Right kidney (tissue), 1 donor: Measurements from ENCODE around the gene TKTL1.
"Not testable (repeated sequence)": the region's sequence is repeated elsewhere in the genome, so short reads cannot be mapped to it uniquely, and the experiment has no call there.

Experiments
- DNase-seq: peaks from one replicate; pipeline ENCODE4 v3.0.0-alpha.2; 2016

TKTL1 gene

DNA sequence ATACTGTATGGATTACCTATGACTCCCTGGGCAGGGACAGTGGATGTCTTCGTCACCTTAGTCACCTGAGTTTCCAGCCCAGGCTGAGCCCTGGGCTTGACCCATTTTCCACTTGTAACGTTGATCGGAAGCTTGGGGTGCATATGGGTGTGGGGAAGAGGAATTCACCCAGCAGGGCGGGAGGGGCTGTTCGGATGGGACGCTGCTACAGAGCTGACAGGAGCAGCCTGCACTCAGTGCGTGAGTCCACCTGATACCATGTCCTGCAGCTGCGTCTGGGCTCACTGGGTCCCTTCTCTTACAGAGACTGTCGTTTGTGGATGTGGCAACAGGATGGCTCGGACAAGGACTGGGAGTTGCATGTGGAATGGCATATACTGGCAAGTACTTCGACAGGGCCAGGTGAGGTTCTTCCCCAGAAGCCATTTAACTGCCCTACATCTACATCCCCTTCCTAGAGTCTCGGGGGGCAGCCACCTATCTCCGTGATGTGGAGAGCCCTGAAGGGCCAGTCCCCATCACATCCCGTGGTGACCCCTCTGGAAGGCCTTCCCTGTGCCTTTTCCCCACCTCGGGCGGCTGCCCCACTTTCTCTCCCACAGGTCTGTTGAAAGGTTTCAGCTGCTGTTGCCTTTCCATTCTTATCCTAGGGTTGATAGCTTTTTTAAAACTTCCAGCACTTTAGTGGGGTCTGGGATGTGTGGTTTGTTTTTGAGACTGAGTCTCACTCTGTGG is 13.6 kb downstream of the TKTL1 start:
- no peak for DNase-seq

DNA sequence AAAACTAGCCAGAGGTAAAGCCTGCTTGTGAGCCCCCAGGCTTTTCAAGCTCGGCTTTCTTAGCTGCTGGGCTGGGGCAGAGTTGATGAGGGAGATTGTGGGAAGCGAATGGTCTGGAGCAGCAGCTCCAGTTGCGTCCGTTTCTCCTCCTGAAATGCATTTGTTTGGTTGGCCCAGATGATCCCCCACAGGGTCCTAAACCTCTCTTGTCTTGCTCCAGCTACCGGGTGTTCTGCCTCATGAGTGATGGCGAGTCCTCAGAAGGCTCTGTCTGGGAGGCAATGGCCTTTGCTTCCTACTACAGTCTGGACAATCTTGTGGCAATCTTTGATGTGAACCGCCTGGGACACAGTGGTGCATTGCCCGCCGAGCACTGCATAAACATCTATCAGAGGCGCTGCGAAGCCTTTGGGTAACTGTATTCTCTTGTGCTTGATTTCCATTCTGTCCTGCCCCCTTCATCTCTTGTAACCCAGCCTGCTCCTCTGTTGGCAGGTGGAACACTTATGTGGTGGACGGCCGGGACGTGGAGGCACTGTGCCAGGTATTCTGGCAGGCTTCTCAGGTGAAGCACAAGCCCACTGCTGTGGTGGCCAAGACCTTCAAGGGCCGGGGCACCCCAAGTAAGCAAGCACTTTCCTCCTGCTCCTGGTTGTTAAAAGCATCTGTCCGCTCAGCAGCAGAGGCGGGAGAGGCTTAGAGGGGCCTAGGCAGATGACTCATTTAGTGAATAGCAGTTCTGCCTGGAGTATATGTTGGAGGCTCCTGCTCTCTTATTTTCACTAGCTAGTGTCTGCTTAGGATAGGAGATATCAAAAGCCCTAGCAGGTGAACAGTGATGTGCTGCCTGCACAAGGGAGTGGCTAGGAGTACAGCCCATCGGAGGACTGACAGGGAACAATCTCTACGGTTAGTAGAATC is 15.3 kb downstream of the TKTL1 start:
- DNase-seq, result no peak

DNA sequence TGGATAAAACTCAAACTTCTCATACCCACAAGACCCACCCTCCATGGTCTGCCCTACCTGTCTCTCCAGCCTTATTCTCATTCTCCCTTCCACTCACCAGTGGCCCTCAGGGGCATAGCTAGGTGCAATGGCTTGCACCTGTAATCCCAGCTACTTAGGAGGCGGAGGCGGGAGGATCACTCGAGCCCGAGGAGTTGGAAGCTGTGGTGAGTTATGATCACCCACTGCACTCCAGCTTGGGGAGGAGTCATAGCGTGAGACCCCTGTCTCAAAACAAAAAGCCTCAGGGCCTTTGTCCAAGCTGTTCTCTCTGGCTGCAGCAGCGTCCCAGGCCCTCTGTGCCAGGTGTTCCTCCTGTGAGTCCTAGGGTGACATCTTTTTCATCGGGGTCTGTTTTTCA is 16.5 kb downstream of the TKTL1 start:
- DNase-seq, result no peak

DNA sequence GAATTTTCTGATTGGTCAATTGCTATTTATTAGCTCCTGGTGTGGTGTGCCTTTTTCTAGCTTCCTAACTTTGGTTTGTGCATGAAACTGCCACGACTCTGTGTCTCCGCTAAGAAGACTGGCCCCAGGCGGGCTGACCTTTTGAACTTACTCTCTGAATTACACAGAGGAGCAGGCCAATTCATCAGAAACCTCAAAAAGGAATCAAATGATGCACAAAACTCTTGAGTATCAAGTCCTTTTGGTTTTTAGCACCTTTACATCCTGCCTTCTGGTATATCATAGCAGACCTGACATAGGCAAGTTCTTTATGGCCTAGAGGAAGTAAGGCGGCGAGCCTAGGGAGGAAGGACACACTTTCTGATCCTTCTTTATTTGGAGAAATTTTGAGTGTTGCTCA is 17.6 kb downstream of the TKTL1 start:
- no peak for DNase-seq

DNA sequence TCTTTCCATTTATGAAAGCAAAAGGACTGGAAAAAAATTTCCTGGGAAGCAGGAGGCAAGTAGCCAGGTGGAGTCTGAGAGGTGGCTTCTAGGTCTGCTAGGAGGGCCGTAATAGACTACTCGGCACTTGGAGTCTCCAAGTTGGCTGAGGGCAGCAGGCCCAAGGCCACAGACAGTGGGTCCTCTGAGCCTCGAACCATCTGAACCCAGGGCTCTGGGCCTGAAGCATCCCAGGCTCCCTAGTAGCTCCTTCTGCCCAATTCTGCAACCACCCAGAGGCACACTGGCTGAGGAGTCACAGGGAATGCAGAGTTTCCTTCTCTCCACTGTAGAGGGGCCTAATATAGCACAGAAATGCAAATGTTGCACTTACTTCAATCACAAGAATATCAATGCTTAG is 19.8 kb downstream of the TKTL1 start:
- DNase-seq, result no peak

DNA sequence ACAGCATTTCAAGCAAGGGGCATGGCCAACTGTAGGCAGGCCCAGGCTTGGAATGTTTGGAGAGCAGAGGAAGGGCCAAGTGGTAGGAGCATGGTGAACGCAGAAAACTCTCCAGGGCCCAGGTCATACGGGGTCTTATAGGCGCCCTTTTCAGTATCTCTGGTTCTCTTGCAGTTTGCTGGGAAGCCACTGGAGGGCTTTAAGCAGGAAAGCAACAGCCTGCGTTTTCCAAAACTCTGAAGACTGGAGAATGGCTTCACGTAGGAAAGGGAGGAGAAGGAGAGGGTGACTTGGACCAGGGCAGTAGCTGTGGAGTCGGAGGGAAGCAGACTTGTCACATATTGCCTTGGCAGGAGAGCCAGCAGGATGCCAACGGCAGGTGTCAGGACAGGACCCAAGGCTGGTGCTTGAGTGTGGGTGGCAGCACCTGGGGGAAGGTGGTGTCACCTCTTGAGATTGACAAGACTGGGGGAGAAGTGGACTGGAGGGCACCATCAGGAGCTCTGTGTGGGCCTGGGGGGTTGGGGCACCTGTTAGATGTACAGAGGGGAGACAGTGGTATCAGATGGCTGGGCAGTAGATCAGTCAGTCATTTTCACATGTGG is 21.9 kb downstream of the TKTL1 start:
- DNase-seq, result no peak

DNA sequence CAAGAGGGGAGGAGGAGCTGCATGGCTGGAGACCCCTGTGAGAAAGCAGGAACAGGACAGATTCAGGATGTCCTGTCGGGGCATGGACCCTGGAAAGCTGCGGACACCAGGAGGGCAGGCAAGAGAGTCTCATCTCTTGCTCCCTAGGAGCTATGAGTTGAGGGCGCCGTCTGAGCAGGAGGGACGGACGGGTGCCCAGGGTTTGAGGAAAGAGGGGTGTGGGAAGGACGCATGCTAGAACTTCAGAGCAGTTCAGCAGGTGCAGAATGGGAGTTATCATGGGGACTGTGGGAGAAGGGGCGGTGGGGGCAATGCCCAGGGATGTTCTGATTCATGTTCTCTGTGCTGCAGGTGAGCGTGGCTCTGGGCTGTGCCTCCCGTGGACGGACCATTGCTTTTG is 24.8 kb downstream of the TKTL1 start:
- no peak for DNase-seq

DNA sequence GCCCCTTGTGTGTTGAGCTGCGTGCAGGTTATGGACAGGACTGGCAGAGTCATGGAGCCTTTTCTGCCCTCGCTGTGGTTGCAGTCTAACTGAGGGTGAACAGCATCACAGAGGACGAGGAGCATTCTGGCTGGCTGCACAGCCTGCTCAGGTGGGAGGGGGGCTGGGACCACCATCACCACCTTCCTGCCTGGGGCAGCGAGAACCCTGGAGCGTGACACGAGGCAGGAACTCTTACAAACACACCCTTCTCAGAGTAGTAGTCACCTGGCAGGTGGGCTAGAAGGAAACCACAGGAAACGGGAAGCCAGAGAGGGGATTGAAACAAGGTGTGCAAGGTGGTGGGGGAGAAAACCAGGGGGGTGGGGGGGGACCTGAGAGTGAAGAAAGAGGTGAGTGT is 25.6 kb downstream of the TKTL1 start:
- no peak for DNase-seq

DNA sequence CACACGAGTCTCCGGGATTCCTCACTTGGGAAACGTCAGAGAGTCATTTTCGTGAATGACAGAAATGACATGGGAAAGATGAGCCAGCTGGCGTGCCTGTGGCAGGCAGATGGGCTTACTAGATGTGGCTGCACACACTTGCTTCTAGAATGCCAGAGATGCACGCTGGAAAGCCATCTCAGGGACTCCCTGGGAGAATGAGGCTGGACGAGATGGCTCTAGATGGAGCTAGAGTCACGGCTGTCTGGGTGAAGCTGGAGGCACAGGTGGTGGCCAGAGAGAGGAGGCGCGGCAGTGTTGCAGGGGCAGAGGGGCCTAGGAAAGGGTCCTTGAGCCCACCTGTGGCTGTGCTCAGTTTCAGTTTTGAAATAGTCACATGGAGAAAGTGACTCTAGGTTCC is 26.0 kb downstream of the TKTL1 start:
- DNase-seq, result no peak

DNA sequence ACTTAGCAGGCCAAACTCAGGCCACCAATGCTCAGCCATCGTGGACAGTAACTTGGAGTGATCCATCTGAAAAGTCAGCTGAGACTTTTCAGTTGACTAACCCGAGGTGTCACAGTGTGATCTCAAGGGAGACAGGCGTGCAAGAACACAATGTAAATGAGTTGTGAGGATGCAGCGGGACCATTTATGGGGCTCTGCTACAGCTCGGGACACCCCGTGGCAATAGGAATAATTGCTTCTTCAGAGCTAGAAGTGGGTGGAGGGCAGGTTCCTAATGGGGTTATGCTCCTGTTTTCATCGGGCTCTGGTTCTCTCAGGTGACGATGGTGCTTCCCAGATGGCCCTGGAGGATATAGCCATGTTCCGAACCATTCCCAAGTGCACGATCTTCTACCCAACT is 27.3 kb downstream of the TKTL1 start:
- no peak for DNase-seq

DNA sequence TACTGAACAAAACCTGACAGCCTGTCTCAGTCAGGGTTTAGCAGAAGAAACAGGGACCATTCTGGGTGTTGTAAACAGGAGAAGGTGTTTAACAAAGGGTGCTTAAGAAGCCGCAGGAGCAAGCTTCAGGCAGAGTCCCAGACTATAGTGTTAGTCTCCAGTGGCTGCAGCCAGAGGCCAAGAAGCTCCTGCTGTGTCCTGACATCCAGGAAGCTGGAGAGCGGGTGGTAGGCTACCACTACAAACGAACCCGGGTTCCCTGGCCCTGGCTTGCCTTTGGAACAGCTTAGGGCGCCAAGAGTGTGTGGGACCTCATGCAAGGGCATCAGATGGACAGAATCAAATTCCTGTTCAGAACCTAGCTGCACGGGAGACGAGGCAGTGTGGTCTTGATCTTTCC is 27.9 kb downstream of the TKTL1 start:
- DNase-seq, result no peak

DNA sequence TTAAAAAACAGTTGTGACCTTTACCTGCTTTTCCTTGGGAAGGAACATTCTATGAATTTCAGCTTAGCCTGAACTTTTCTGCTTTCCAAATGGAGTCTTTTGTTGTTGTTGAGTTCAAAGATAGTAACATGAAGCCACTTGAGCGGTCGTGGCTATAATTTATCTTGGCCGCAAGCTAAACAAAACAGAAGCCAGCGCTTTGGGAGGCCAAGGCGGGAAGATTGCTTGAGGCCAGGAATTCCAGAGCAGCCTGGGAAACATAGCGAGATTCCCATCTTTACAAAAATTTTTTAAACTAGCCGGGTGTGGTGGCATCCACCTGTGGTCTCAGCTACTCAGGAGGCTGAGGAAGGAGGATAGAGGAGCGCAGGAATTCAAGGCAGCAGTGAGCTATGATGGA is 29.9 kb downstream of the TKTL1 start:
- no peak for DNase-seq

DNA sequence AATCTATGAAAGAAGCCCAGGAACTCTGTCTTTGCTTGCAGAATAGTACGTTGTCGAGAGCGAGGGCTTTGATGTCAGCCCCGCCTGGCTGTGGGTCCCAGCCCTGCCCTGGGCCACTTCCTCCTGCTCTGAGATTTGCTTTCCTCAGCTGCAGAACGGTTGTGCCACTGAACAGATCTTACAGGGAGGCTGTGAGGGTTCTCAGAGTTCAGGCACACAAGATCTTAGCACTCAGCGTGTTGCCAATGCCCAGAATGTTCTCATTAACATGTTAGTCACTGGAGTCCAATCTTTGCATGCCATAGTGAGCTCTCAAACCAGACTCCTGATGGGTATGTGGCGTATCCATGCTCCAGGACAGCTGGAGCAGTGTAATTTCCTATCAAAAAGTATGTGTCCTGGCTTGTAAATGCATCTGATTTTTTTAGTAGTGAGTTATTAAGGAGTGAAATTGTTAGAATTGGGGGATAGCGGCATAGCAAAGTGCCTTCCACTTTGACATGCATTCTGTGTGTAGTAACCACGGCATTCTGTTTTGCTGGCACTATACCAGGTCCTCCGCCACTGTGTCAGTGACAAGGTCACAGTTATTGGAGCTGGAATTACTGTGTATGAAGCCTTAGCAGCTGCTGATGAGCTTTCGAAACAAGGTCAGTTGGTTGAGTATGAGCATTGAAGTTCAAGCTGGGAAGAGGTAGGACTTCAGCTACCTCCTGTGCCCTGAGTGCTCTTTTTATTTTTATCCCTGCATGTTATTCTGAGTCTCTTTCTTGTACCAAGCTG is 31.6 kb downstream of the TKTL1 start:
- DNase-seq, result no peak

DNA sequence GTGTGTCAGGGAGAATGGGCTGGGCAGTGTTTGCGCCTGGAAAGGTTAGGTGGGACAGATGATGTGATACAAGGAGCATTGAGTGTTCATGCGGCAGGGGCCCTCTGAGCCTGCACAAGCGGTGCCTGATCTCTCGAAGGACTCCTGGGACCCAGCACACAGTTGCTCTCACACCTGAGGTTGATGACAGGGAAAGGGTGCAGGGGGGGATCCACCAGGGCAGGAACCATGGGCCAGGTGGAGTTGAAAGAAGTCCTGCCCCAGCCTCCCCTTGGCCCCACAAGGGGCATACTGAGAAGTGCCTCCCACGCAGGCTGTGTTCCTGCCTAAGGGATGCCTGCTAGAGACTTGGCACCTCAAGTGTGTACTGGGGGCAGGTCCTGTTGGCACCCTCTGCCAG is 33.1 kb downstream of the TKTL1 start:
- no peak for DNase-seq

DNA sequence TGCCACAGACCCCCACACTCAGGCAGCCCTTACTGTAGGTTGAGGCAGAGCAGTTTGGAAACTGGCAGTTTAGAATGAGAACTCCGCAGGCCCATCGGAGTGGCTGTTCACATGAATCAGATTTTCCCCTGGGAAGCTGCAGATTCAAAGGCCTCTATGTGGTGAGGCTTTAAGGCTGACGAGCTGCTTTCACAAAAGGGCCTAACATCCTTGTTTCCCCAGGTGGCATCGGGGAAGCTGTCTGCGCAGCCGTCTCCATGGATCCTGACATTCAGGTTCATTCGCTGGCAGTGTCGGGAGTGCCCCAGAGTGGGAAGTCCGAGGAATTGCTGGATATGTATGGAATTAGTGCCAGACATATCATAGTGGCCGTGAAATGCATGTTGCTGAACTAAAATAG is 33.7 kb downstream of the TKTL1 start:
- DNase-seq, result no peak

DNA sequence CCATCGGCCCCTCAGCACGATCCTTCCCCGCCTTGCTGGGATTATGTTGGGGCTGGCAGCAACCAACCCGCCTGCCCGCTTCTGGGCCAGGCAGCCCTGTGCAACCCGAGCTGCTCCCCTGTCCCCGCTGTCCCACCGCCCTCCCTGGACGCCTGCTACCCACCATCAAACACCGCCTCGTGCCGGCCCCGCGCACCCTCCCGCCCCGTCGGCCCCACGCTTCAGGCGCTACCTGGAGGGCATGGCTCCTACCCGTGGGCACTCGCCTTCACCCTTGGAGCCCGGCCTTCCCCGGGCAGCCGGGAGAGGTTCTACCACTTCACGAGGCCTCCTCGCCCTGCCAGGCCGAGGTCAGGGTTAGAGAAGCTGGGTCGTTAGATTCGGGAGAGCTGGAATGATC is 37.0 kb downstream of the TKTL1 start:
- no peak for DNase-seq

DNA sequence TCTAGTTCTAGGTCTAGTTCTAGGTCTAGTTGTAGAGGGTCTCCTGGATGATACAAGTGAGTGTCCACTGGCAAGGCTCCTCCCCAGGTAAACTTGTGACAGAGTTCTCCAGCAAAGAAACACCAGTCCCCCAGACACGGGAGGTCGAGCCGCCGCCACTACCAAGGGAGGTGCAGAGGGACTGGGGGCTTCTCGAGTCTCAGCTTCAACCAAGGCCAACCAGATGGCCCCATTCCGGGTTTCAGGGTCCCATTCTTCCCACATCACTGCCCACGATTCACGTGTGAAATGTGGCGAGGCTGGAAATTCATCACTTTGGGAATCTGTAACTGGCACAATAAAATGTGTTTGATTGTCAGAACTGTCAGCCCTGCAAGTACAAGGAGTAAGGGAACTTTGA is 37.5 kb downstream of the TKTL1 start:
- no peak for DNase-seq

DNA sequence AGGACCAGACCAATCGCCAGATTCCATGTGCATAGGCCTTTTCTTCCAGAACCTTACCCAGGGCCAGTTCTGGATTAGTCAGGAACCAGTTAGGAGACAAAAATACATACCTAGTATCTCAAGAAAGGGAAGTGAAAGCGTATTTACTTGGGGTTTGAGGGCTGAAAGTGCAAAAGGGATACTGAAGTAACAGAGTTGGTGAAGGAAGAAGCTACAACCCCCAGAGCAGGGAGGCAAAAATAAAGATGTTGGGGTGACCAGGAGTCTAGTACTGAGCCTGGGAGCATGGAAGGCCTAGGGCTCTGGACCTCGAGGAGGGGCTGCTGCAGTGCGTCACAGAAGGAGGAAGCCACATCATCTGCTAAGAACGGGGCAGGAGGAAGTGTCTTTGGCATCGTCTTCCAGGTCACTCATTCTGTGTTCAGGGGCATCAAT is 38.3 kb downstream of the TKTL1 start:
- no peak for DNase-seq

DNA sequence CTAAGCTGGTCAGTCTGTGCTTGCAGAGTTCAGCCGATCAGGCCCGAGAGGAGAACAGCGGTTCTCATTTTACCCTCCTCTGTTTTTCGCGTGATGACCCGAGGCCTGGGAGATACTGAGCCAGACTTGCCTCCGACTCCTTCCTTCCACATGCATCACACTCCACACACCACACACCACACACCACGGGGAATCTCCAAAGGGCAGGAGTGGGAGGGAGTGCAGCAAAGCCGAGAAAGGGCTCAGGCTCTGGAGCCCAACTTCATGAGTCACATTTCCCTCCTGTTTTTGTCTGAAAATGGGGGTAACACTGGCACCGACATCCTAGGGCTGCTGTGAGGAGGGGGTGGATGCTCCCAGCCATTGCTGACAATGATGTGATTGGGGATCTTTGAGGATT is 38.9 kb downstream of the TKTL1 start:
- no peak for DNase-seq

DNA sequence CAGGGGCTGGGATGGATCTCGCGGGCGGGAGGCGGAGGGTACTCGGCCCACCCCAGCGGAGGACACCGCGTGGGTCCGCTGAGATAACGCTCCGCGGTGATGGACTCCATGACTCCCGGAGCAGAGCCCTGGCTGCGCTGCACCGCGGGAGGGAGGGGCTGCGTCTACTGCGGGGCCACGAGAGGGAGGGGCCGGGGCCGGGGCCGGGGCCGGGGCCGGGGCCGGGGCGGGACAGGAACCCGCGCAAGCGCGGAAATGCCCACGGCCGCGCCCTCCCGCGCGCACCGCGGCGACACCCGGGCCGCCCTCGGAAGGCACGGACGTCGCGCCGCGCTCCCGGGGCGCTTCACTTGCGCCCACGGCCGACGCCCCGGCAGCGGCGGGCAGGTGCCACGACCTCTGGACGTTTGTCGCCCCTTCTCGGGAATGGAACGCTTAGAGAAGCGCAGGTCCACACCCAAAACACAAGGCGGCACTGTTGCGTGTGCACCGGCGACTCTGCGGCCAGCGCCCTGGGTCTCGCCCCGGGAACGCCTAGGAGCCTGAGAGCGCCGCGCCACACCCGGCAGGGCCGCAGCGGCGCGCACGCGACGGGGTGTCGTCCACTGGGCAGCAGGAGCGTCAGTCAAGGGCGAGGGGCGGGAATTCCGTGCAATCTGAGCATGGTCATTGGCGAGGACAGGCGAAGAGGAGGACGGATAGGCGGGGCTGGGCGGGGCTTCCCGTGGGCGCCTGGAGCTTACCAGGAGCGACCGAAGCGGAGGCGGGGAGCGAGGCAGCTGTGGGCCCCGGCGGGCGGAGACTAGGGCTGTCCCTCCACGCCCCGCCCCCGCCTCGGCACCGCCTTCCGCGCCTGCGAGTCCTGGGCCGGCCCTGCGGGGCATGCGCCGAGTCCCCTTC is 46.1 kb downstream of the TKTL1 start:
- DNase-seq, result not testable (repeated sequence)

DNA sequence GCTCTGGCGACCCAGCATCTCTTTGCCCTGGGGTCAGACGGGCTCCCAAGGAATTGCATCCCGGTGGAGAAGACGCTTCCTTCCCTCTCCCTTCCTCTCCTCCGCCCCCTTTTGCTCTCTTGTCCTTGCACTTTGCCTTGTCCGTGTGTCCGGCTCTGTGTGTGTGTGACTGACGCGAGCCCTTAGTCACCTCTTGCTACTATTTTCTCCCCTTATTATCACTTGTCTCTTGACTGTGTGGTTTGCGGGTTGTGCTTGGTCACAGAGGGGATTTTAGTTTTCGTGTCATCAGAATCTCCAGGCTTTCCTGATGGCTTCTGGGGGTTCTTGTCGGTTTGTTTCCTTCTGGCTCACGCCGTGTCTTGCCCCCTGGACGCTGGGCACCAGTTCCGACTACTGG is 47.5 kb downstream of the TKTL1 start:
- DNase-seq, result not testable (repeated sequence)
